Measurements from ENCODE around the gene PLD1.
"Not testable (repeated sequence)": the region's sequence is repeated elsewhere in the genome, so short reads cannot be mapped to it uniquely, and the experiment has no call there.

Gene PLD1

GRCh38 chr3:171770689-171771620 is 39.3 kb downstream of the PLD1 start:
- no peak for DNase-seq

- no peak for DNase-seq
Measured at GRCh38 chr3:171769461-171769860, 40.8 kb downstream of the PLD1 start.

- DNase-seq, result no peak
Measured at GRCh38 chr3:171768986-171769385, 41.3 kb downstream of the PLD1 start.

GRCh38 chr3:171768281-171768900 is 41.9 kb downstream of the PLD1 start:
- no peak for DNase-seq

- no peak for DNase-seq
Measured at GRCh38 chr3:171765511-171765887, 44.8 kb downstream of the PLD1 start.

- DNase-seq, result no peak
Measured at GRCh38 chr3:171763392-171763791, 46.9 kb downstream of the PLD1 start.

GRCh38 chr3:171760477-171760876 is 49.8 kb downstream of the PLD1 start:
- no peak for DNase-seq

GRCh38 chr3:171758109-171758508 is 52.2 kb downstream of the PLD1 start:
- DNase-seq, result no peak

- DNase-seq, result no peak
Measured at GRCh38 chr3:171757361-171758034, 52.8 kb downstream of the PLD1 start.

GRCh38 chr3:171755656-171756055 is 54.6 kb downstream of the PLD1 start:
- no peak for DNase-seq

- no peak for DNase-seq
Measured at GRCh38 chr3:171755015-171755589, 55.2 kb downstream of the PLD1 start.

- DNase-seq, result no peak
Measured at GRCh38 chr3:171753665-171754408, 56.4 kb downstream of the PLD1 start.

GRCh38 chr3:171753025-171753472 is 57.2 kb downstream of the PLD1 start:
- DNase-seq, result no peak

- DNase-seq, result no peak
Measured at GRCh38 chr3:171752329-171752728, 58.0 kb downstream of the PLD1 start.

- DNase-seq, result no peak
Measured at GRCh38 chr3:171749124-171749523, 61.2 kb downstream of the PLD1 start.

GRCh38 chr3:171748064-171748924 is 62.0 kb downstream of the PLD1 start:
- DNase-seq, result no peak

- no peak for DNase-seq
Measured at GRCh38 chr3:171747223-171747920, 62.9 kb downstream of the PLD1 start.

GRCh38 chr3:171746320-171747222 is 63.7 kb downstream of the PLD1 start:
- not testable (repeated sequence) for DNase-seq

- no peak for DNase-seq
Measured at GRCh38 chr3:171745577-171746319, 64.5 kb downstream of the PLD1 start.

Data from NCI-H1694 treated with DMSO at 0.1 percent for 48 hours (cell line).